ENCODE results near the gene USP3.

Gene USP3

GRCh38 chr15:63545520-63545919 is 41.1 kb downstream of the USP3 start:
- H3K36me3 ChIP-seq (ENCODE audit: control insufficient read depth, insufficient read depth, low read length): no peaks in the 10 kb centered on the region

GRCh38 chr15:63551400-63551799 is 47.0 kb downstream of the USP3 start:
- no peak for DNase-seq (ENCODE audit: extremely low read depth, insufficient read length)
- H3K36me3 ChIP-seq (ENCODE audit: control insufficient read depth, insufficient read depth, low read length): no peaks in the 10 kb centered on the region
- no peak for TF ChIP-seq CTCF (IDR thresholded peaks at IDR 0.05; ENCODE audit: insufficient read depth, low read length, poor library complexity, severe bottlenecking)
- H3K27me3 ChIP-seq (replicated peaks; ENCODE audit: control insufficient read depth, insufficient read depth, low read length): no peaks in the 10 kb centered on the region
- no peak overlapping the region for H3K4me3 ChIP-seq (replicated peaks; ENCODE audit: low read depth, low read length)

More at GRCh38 chr15:63545520-63545919, 41.1 kb downstream of the USP3 start:
- H3K27me3 ChIP-seq (replicated peaks; ENCODE audit: control insufficient read depth, insufficient read depth, low read length): no peaks in the 10 kb centered on the region
- DNase-seq (ENCODE audit: extremely low read depth, insufficient read length): no peak
- no peak overlapping the region for H3K4me3 ChIP-seq (replicated peaks; ENCODE audit: low read depth, low read length)
- TF ChIP-seq CTCF (IDR thresholded peaks at IDR 0.05; ENCODE audit: insufficient read depth, low read length, poor library complexity, severe bottlenecking): no peak

GRCh38 chr15:63553388-63553791 is 49.0 kb downstream of the USP3 start:
- no peak for DNase-seq (ENCODE audit: extremely low read depth, insufficient read length)
- H3K4me3 ChIP-seq (replicated peaks; ENCODE audit: low read depth, low read length): no peak overlapping the region
- H3K27me3 ChIP-seq (replicated peaks; ENCODE audit: control insufficient read depth, insufficient read depth, low read length): no peaks in the 10 kb centered on the region
- TF ChIP-seq CTCF (IDR thresholded peaks at IDR 0.05; ENCODE audit: insufficient read depth, low read length, poor library complexity, severe bottlenecking): no peak
- H3K36me3 ChIP-seq (ENCODE audit: control insufficient read depth, insufficient read depth, low read length): no peaks in the 10 kb centered on the region; the same call in 1 of the 2 replicates

- H3K4me3 ChIP-seq (replicated peaks; ENCODE audit: low read depth, low read length): no peak overlapping the region
- no peaks in the 10 kb centered on the region; the same call in 1 of the 2 replicates for H3K36me3 ChIP-seq (ENCODE audit: control insufficient read depth, insufficient read depth, low read length)
- TF ChIP-seq CTCF (IDR thresholded peaks at IDR 0.05; ENCODE audit: insufficient read depth, low read length, poor library complexity, severe bottlenecking): no peak
- no peak for DNase-seq (ENCODE audit: extremely low read depth, insufficient read length)
- no peaks in the 10 kb centered on the region for H3K27me3 ChIP-seq (replicated peaks; ENCODE audit: control insufficient read depth, insufficient read depth, low read length)
Observed at GRCh38 chr15:63554337-63554927, 50.0 kb downstream of the USP3 start.

GRCh38 chr15:63555507-63555906 is 51.1 kb downstream of the USP3 start:
- Histone ChIP-seq H3K36me3 (ENCODE audit: control insufficient read depth, insufficient read depth, low read length) (no peaks in the 10 kb centered on the region; the same call in 1 of the 2 replicates), H3K4me3 (replicated peaks; ENCODE audit: low read depth, low read length) (no peak overlapping the region), H3K27me3 (replicated peaks; ENCODE audit: control insufficient read depth, insufficient read depth, low read length) (no peaks in the 10 kb centered on the region)
- TF ChIP-seq CTCF (IDR thresholded peaks at IDR 0.05; ENCODE audit: insufficient read depth, low read length, poor library complexity, severe bottlenecking): no peak
- DNase-seq (ENCODE audit: extremely low read depth, insufficient read length): no peak

- H3K27me3 ChIP-seq (replicated peaks; ENCODE audit: control insufficient read depth, insufficient read depth, low read length): no peaks in the 10 kb centered on the region
- no peak for TF ChIP-seq CTCF (IDR thresholded peaks at IDR 0.05; ENCODE audit: insufficient read depth, low read length, poor library complexity, severe bottlenecking)
- DNase-seq (ENCODE audit: extremely low read depth, insufficient read length): no peak
- H3K4me3 ChIP-seq (replicated peaks; ENCODE audit: low read depth, low read length): no peak overlapping the region
- no peaks in the 10 kb centered on the region; the same call in 1 of the 2 replicates for H3K36me3 ChIP-seq (ENCODE audit: control insufficient read depth, insufficient read depth, low read length)
Observed at GRCh38 chr15:63556246-63556645, 51.9 kb downstream of the USP3 start.

Measured in GM06990 (cell line).